ENCODE results near the gene ATPAF2.

The ATPAF2 gene

GRCh38 chr17:18038861-18039534 lies at the start of gene ATPAF2, which contains the start of gene GID4:
TSS of gene ATPAF2 (minus strand) at chr17:18039168. CDS start at chr17:18039013, 155 bp downstream.
TSS of gene GID4 (plus strand) at chr17:18039408. CDS start at chr17:18039465, 57 bp downstream.
- peak; percentile 100 for DNase-seq (ENCODE audit: low read depth)

- peak; percentile 78 for DNase-seq (ENCODE audit: low read depth)
Measured at GRCh38 chr17:18087610-18088491, 48.9 kb upstream of the ATPAF2 start, which contains the start of gene DRG2. TSS of gene DRG2 (plus strand) at chr17:18087948. CDS start at chr17:18088024, 76 bp downstream.

DNA sequence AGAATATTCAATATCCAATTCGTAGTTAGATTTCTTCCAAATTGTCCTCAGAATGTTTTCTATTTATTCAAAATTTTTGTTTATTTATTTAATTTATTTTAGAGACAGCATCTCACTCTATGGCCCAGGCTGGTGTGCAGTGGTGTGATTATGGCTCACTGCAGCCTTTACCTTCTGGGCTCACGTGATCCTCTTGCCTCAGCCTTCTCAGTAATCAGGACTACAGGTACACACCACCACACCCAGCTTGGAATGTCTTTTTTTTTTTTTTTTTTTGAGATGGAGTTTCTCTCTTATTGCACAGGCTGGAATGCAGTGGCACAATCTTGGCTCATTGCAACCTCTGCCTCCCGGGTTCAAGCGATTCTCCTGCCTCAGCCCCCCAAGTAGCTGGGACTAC lies 45.3 kb upstream of the ATPAF2 start:
- no peak for DNase-seq (ENCODE audit: low read depth)

GRCh38 chr17:18079543-18079942 lies 40.6 kb upstream of the ATPAF2 start:
- no peak for DNase-seq (ENCODE audit: low read depth)

DNA sequence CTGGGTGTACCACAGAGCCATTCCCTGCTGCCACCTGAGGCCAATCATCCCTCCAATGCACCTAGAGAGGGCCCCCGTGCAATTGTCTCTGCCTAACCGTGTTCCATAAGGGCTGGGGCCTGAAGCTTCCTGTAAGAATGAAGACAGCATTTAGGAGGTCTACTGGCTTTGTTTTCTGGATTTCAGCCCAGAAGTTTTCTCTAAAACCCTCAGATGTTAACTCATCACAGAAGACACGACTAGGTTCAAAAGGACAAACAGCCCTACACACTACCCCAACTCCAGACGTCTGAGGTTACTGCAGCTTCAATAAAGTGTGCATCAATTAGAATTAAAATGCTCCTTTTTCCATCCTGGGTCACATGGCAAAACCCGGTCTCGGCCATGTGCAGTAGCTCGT lies 38.0 kb upstream of the ATPAF2 start:
- no peak for DNase-seq (ENCODE audit: low read depth)

GRCh38 chr17:18074566-18075272 lies 35.8 kb upstream of the ATPAF2 start:
- no peak for DNase-seq (ENCODE audit: low read depth)

DNA sequence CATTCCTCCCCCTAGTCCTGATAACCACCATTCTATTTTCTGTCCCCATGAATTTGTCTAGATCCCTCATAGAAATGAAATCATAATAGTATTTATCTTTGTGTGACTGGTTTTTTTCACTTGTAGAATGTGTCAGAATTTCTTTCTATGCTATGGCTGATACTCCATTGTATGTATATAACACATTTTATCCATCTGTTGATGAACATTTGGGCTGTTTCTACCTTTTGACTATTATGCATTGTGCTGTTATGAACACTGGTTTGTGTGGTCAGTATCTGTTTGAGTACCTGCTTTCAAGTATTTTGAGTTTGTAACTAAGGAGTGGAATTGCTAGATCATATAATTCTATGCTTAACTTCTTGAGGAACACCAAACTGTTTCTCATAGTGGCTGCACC lies 32.8 kb upstream of the ATPAF2 start:
- no peak for DNase-seq (ENCODE audit: low read depth)

DNA sequence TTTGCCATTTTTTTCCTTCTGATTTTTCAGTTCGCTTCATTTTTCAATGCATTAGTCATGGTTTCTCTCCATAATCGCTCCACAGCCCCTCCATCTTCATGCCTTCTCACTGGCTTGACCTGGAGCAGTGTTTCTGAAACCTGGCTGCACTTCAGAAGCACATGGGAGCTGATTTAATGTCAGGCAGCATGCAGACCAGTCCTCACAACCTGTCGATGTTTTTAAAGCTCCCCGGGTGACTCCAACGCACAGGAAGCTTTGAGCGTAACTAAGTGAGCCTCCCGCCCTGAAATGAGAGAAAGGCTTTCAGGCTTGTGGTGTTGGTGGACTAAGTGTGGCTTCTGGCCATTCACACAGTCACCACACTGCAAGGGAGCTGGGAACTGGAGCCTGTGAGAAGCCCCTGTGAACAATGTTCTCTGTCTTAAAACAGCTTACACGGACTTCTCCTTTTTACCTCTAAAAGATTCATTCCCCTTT lies 31.9 kb upstream of the ATPAF2 start:
- no peak for DNase-seq (ENCODE audit: low read depth)

DNA sequence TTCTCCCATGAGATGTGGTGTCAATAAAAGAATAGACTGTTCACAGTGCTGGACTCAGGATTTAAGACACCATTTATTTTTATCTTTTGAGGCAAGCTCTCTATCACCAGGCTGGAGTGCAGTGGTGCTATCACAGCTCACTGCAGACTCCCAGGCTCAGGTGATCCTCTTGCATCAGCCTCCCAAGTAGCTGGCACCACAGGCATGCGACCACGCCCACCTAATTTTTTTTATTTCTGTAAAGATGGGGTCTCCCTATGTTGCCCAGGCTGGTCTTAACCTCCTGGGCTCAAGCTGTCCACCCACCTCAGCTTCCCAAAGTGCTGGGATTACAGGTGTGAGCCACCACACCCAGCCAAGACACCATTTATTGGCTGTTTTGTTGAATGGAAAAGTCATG lies 30.1 kb upstream of the ATPAF2 start:
- DNase-seq (ENCODE audit: low read depth), result no peak

GRCh38 chr17:18066866-18067265 lies 27.9 kb upstream of the ATPAF2 start:
- no peak for DNase-seq (ENCODE audit: low read depth)

- no peak for DNase-seq (ENCODE audit: low read depth)
Measured at GRCh38 chr17:18065546-18065945, 26.6 kb upstream of the ATPAF2 start.

- DNase-seq (ENCODE audit: low read depth), result no peak
Measured at GRCh38 chr17:18064053-18064452, 25.1 kb upstream of the ATPAF2 start.

- DNase-seq (ENCODE audit: low read depth), result no peak
Measured at GRCh38 chr17:18059283-18059682, 20.3 kb upstream of the ATPAF2 start.

- no peak for DNase-seq (ENCODE audit: low read depth)
Measured at GRCh38 chr17:18056214-18056613, 17.2 kb upstream of the ATPAF2 start.

- no peak for DNase-seq (ENCODE audit: low read depth)
Measured at GRCh38 chr17:18055597-18055996, 16.6 kb upstream of the ATPAF2 start.

- no peak for DNase-seq (ENCODE audit: low read depth)
Measured at GRCh38 chr17:18045691-18046350, 6.9 kb upstream of the ATPAF2 start.

DNA sequence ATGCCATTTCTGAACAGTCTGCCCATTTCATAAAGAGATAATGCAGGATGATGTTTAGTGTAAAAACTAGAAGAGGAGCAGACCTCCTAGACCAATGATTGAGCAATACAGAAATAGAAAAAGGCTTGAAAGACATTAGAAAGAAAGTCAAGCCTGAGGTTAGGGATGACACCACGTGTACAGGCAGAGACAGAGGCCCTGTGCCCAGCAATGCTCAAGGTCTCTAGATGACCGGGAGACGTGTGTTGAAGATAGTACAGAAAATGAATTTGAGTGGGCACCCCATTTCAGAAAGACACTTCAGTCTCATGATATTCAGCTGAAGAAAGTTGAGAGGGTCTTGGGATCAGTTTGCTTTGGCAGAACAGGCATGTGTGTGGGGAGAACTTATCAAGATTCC lies 5.6 kb upstream of the ATPAF2 start:
- no peak for DNase-seq (ENCODE audit: low read depth)

GRCh38 chr17:18043491-18043890 lies 4.5 kb upstream of the ATPAF2 start:
- DNase-seq (ENCODE audit: low read depth), result no peak

GRCh38 chr17:18042983-18043382 lies 4.0 kb upstream of the ATPAF2 start:
- DNase-seq (ENCODE audit: low read depth), result no peak

GRCh38 chr17:18041776-18042175 lies 2.8 kb upstream of the ATPAF2 start:
- DNase-seq (ENCODE audit: low read depth), result no peak

DNA sequence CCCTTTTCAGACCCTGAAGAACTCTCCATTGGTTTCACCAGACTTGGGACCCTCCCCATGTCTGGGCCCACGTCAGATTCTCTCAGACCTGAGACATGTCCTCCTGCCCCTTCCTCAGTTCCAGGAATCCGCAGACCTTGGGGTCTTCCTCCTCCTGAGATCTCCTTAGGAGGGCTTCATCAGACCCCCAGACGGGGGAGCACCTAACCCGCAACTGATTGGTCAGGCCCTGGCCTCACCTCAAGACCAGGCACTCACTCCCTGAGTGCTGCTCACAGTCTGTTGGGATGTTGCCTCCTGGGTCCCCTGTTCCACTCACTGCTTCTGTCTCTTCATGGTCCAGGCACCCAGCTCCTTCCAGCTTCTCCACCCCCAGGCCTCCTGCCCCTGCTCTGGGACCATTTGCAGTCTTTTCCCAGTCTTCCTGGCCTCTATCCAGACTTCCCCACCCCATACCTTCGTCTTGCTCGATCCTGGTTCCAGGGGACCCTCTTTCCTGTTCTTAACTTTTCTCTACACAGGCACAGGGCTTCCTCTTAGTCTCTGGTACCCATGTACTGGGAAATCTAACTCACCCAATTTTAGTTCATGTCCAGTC lies 1.4 kb upstream of the ATPAF2 start:
- DNase-seq (ENCODE audit: low read depth), result no peak

All from stimulated activated CD8-positive, alpha-beta memory T cell treated with anti-CD3 and anti-CD28 coated beads, Interleukin-12 subunit alpha, Interleukin-12 subunit beta, amount 100 ng/mL, for 4 hours (primary cell).